Measurements from ENCODE around the gene CCDC85A.

CCDC85A gene

DNA sequence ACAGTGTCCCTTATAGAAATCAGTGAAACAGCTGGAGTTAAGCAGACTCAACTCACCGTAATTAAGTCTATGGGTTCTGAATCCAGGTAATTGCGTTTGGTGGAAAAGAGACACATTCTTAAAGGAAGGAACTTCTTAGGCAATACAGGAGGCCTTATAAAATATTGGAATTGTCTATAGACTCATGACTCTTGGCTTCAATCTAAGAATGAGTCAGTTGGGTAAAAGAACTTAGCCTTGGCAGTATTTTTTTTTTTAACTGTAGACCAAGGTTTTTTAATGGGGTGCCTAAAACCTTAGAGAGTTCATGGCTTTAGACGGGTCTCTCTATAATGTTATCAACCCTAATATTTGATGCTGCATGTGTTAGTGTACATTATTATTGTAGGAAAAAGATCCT is 47.6 kb downstream of the CCDC85A start:
- in situ Hi-C loops (cut with MboI; ENCODE audit: low sequenced_read_pairs), result no loop called here

DNA sequence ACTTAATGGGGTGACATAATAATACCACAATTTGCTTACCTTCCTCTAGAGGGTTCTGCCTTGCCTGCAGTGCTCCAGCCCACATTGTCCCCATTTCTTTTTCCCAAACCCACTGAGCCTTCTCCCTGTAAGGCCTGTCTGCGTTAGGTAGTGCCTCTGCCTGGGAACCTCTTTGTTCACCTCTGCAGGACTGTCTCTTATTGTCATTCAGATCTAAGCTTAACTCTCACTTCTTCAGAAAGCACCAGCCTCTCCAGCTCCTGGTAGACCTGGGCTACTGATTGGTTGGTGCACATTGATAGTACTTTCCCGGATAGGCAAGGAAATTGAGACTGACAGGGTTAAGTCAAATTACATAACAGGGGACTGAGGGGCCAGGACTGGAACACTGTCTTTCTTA is 49.1 kb downstream of the CCDC85A start:
- in situ Hi-C loops (cut with MboI; ENCODE audit: low sequenced_read_pairs), result no loop called here

DNA sequence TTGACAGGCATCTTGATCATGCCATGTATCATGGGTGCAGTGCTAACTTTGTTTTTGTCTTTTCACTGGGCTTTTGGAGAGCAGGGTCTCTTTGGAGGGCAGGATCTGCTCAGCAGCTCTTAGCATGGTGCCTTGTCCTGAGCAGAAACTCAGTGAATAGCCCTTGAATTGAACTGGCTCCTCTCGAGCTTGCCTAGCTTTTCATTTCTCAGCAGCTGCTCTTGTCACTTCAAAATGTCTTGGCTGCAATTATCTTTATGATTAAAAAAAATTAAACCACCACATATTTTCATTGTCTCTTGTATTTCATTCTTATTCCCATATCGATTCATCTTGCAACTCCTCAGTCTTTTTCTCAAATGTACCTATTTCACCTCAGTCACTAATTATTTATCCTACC is 50.5 kb downstream of the CCDC85A start:
- in situ Hi-C loops (cut with MboI; ENCODE audit: low sequenced_read_pairs), result no loop called here

DNA sequence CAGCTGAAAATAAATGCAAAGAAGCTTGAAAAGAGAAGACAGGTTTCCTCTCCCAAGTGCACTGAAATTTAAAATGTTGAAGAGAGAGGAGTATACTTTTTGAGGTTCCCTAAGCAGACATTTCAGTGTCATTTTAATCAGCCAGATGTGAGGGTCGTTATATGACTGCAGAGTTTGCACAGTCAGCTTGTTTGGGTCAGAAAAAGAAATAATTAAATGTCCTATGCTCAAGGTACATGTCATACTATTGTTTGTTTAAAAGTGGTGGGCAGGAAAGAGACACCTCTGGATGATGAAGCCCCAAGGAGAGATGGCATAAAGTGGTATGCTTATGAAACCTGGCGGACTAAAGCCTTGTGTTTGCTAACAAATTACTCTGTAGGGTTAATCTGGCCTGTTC is 55.2 kb downstream of the CCDC85A start:
- in situ Hi-C loops (cut with MboI; ENCODE audit: low sequenced_read_pairs), result no loop called here

DNA sequence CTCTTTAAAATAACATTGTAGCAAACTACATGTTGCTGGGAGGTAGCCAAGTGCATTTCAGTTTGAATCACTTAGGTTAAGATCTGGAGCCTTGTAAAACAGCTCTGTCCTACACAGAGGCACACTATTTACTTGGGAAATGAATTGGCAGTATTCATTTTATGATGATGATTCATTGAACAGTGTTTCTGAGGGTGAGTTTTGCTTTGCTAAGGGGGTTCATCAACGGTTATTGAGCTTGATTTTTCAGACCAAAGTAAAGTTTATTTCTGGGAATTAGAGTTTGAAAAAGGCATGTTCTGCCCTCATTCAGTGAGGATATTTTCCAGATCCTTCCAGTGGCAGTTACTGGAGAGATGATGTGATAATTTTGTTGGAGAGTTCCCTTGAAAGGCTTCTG is 55.6 kb downstream of the CCDC85A start:
- in situ Hi-C loops (cut with MboI; ENCODE audit: low sequenced_read_pairs), result no loop called here

DNA sequence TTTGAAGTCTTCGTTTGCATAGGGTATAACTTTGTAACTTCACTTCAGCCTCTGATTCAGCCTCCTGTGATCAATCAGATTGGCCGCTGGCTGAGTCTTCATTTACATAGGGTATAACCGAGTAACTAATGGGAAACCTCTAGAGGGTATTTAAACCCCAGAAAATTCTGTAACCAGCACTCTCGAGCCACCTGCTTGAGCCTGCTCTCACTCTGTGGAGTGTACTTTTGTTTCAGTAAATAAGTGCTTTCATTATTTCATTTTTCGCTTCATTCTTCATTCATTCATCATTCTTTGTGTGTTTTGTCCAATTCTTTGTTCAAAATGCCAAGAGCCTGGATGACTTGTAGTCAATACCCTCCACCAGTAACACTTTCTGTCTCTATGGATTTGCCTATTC is 56.4 kb downstream of the CCDC85A start:
- in situ Hi-C loops (cut with MboI; ENCODE audit: low sequenced_read_pairs), result no loop called here

DNA sequence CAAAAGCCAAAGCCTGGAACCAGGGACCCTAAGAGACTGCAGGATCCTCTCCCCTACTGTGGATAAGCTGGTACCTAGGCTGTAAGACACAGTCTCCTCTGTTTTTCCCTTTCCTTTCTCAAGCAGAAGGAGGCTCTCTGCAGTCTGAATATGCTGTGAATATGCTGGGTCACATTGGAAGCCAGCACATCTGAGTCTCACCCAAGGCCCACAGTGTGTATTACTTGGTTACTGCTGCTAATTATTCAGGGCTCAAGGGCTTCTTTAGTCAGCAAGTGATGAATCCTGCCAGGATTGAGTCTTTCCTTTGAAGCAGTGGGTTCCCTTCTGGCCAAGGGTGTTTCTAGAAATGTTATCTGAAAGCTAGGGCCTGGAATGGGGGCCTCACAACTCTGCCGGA is 60.7 kb downstream of the CCDC85A start:
- in situ Hi-C loops (cut with MboI; ENCODE audit: low sequenced_read_pairs), result no loop called here

DNA sequence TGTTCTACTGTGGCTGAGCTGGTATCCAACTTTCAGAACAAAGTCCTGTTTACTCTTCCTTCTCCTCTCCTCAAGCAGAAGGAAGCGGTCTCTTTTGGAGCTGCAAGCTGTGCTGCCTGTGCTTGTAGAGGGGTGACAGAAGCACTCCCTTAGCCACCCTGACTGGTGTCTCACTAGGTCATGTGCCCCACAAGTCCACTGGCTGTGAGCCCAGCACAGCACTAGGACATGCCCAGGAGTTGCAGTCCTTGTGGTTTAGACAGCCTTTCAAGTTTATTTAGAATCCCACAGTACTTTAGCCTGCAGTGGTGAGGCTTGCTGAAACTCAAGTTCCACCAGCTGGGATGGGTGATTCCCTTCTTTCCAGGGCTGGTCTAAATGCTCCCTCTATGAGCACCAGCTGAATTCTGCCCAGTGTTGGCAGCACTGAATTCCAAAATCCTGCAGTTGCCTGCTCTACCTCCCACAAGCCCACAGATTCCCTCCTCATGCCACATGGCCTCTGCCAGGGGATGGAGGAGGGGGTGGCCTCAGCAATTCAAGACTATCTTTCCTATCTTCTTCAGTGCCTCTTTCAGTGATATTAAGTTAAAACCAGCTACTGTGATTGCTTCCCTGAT is 61.2 kb downstream of the CCDC85A start:
- in situ Hi-C loops (cut with MboI; ENCODE audit: low sequenced_read_pairs), result no loop called here

DNA sequence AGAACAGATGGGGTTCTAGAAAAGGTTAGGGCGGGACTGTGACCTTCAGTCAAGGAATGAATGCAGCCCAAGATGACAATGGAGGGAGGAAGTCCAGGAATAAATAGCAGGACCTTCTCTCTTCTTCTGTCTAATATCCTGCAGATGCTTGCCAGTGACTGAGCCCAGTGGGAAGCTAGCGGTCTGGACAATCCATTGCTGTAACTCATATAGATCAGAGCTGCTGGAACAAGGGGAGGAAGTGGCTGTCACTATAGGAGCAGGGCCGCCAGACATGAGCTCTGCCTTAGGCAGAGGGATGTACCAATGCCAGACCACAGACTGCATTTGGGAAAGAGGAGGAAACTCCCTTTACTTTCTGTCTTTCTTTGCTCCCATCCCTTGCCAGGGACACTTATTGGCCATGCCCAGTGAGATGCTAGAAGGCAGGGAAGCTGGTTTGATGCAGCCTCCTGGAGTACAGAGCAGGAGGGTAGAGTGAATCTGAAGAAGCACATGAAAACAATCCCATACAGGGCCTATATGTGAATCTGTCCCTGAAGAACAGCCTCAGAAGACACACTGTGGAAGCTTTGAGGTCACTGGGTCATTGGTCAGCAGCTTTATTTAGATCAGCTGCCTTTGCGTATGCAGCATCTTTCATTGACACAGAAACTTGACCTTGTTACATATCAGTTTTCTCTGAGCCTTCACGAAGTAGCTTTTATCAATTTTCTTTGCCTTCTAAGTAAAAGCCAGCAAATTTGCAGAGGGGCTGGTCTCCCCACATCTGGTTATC is 65.4 kb downstream of the CCDC85A start:
- in situ Hi-C loops (cut with MboI; ENCODE audit: low sequenced_read_pairs), result no loop called here

DNA sequence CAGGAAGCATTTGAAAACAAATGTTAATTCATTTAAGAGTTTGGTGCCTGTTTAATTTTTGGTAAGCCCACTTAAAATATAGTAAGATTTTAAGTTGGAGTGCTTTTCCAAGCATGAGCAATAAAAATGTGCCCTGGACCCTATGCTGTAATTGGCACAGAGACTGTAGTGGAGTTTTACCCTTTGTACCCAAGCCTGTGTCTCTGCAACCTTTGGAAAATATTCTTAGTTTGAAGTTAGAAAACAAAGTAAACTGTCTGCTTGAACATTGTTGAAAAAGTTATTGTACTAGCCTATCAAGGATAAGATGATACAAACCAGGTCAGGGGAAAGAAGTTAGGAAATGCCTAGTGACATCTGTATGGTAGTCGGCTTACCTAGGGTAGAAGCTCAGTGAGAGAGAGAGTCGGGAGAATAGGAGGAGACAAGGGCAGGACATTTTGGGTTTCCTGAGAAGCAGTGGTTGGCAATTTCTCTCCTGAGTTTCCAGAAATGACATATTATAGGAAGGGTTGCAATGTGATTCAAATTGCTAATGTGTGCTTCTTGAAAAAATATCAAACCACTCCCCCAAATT is 66.5 kb downstream of the CCDC85A start:
- in situ Hi-C loops (cut with MboI; ENCODE audit: low sequenced_read_pairs), result no loop called here

DNA sequence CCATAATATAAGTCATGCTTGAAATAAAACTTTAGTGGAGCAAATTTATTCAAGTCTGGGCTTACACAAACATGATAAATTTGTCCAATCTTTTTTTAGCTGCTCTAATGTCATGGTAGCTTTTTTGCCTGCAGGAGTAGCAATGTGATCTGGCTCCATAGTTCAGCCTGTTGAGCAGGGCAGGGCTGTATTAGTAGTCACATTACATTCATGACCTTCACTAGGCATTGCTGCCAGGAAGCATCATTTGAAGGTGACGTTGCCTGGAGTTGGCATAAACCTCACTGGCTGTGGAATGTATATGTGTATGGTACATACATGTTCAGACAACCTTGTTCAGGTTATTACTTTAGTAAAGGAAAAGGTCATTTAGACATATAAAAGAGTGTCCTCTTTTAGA is 76.6 kb downstream of the CCDC85A start:
- in situ Hi-C loops (cut with MboI; ENCODE audit: low sequenced_read_pairs), result no loop called here

DNA sequence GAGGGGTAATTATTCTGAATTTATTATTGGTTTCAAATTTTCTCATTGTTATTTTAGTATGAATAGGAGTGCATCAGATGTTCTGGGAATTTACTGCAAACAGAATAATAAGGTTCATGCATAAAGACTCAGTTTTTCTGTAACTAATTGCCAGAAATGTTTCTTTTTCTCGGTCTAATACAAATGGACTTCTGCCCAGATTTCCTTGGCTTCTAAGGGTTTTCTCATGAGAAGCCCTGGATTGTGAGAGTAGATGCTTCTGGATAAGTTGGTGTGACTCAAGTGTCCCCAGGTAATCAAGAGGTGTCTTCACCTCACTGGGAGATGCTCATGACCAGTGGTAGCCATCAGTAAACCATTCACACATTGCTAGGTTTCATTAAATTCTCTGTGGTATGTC is 78.5 kb downstream of the CCDC85A start:
- in situ Hi-C loops (cut with MboI; ENCODE audit: low sequenced_read_pairs), result no loop called here

DNA sequence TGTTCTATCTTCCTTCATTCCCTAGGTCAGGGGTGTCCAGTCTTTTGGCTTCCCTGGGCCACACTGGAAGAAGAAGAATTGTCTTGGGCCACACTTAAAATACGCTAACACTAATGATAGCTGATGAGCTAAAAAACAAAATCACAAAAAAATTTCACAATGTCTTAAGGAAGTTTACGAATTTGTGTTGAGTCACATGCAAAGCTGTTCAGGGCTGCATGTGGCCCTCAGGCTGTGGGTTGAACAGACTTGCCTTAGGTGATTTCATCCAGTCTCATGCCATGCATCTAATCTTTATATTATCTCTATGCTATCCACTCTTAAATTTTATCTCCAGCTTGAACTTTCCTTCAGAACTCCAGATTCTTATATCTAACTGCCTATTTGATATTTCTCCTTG is 80.1 kb downstream of the CCDC85A start:
- in situ Hi-C loops (cut with MboI; ENCODE audit: low sequenced_read_pairs), result no loop called here

DNA sequence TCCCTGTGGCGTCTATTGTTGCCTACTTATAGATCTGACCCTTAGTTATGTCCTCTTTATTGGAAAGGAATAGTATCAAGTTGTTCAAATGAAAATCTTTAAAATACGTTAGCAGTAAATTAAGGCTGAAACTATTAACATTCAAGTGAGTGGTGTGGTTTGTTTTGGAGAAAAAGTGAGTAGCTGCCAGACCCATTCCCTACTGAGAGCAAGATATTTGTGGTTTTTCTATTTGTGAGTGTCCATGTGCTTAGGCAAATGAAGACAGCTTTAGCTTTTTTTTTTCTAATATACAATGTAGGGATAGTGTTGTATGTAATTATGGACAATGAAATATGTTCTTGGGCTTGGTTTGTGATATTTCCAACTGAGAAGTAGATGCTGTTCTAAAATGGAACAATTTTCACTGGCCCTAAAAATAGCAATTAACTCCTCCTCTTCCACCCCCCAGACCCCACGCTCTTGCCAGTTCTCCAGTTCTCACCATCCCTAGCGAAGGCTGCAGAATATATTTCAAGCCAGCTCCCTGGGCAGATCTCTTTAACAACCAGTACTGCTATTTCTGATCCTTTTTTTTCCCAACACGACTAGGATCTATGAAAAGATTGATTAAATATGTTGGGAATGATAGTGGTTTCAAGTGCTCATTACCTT is 83.1 kb downstream of the CCDC85A start:
- in situ Hi-C loops (cut with MboI; ENCODE audit: low sequenced_read_pairs), result no loop called here

DNA sequence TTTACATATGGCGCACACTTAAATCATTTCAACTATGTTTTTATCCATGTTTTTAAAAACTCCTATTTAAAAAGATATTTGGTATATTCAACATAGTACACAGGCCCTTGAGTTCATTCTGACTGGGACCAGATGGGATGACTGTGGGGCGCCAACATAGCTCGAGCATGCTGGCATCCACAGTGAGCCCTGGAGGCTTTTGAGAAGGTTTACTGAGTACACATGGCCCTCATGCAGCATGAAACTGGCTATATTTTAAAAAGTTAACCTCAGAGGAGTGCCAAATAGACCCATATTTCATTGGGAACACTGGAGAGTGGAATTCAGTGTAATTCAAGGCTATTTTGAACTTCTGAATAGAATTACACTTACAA is 83.6 kb downstream of the CCDC85A start:
- in situ Hi-C loops (cut with MboI; ENCODE audit: low sequenced_read_pairs), result no loop called here

DNA sequence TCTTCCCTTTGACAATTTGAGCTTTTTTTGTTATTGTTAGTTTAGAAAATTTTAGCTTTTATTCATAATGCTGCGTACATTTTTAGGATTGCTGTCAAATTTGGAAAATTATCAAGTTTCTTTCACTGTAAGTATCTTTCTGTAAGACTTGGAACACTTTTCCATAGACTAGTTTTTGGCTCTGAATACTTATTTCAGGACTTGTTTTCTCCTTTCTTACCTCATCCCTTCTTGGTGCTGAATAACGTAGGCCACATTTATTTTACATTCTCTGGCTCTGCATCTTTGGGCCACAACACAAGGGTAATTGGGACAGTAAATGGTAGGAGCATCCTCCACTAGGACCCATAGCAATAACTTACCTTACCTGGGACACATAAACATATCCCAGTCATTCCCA is 85.1 kb downstream of the CCDC85A start:
- in situ Hi-C loops (cut with MboI; ENCODE audit: low sequenced_read_pairs), result no loop called here

DNA sequence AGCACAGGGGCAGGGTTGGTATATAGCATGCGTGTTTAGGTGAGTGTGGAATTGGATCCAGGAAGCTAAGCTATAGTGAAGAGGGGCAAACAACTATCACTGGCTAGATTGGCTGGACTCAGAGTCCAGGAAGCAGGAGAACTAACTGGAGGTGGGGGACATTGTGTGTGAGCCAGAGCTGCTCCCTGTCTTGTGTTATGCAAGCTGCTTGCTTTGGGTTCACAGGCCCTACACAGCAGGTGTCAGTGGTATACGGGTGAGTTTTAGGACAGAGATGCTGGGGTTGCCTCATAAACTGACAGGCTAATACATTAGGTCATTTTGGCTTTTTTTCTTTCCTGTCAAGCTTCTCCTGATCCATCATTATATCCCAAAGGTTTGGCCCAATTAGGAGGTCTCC is 87.5 kb downstream of the CCDC85A start:
- in situ Hi-C loops (cut with MboI; ENCODE audit: low sequenced_read_pairs), result no loop called here

DNA sequence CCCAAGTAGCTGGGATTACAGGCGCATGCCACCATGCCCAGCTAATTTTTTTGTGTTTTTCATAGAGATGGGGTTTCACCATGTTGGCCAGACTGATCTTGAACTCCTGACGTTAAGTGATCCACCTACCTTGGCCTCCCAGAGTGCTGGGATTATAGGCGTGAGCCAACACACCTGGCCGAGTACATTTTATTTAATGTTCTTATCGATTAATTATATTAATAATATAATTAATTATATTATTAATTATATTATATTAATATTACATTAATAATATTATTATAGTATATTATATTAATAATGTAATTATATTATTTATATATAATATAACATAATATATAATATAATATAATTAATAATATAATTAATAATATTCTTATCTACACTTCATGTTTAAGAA is 101.4 kb downstream of the CCDC85A start:
- in situ Hi-C loops (cut with MboI; ENCODE audit: low sequenced_read_pairs), result no loop called here

DNA sequence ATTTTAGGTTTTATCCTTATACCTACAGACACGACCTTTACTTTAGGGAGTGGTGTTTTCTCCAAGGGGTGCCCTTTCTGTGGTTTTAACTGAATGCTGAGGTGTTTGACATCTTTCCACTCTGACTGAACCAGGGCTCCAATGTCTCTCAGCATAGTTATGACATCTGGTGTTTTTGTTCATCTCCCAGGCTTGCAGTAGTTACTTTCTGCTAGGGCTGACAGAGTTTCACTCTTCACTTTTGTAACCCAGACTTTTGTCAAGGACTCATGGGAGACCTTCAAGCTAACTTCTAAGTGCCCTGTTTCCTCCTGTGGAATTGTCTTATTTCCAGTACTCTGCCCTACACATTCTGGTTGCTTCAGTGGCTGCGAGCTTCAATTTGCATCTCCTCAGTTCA is 103.1 kb downstream of the CCDC85A start:
- in situ Hi-C loops (cut with MboI; ENCODE audit: low sequenced_read_pairs), result no loop called here

DNA sequence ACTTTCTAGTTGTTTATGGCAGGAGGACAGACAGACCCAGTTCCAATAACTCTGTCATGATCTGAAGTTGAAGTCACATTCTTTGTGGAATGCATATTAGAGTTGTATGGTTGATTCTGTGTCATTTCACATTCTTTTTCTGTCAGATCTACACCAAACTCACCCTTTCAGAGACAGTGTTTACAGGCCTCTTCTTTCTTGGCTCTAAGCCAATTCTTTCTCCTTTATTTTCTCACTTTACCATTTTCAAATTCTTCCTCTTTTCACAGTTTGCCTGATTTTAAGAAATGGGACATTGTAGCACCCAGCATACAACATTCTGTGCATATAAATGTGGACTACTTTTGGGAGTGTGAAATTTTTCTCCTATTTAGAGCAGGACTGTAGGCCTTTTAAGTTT is 103.7 kb downstream of the CCDC85A start:
- in situ Hi-C loops (cut with MboI; ENCODE audit: low sequenced_read_pairs), result no loop called here

DNA sequence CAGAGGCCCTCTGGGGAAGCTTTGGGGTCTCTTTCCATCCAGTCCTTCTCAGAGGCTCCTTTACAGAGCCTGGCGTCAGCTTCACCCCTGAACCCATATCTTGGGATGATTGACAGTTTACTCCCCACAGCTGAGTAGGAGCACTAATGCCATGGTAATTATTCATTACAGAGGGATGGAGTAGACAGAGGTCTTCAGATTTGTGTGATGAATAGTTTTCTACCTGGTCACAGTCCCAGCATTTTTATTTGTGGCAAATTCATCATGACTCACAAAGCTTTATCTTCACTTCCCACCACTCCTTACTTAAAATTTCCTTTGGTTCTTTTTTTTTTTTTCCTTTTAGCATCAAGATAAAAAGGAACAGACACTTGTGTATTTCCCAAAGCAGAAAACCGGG is 104.2 kb downstream of the CCDC85A start:
- in situ Hi-C loops (cut with MboI; ENCODE audit: low sequenced_read_pairs), result no loop called here

Data from HL-60/S4 (cell line).